ENCODE measurements around the gene CCDC73. TPM values are rescaled to one million over a fixed set of nuclear protein-coding genes. Genes with fewer than 3 reads are reported as not detected.
"Not testable (repeated sequence)": the region's sequence is repeated elsewhere in the genome, so short reads cannot be mapped to it uniquely, and the experiment has no call there.

CCDC73 gene
- total RNA-seq, 1 experiment from 2014 or later: 0.04 TPM

DNA sequence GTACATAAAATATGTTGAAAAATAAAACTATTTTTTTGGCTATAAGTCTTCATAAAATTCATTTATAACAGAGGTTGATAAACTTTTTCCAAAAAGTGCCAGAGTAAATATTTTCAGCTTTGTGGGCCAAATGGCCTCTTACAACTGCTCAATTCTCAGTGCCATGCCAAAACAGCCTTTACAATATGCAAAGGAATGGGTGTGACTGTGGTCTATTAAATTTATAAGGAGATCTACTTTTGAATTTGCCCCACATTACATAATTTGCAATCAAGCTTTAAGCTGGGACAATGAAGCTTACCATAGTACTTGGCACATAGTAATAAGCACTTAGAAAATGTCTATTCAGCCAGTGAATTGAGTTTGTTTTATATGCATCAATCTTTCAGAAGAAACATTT, 188.2 kb downstream of the CCDC73 start:
- Histone ChIP-seq H3K27me3 (ENCODE audit: low read length) (no peaks in the 10 kb centered on the region), H3K27ac (ENCODE audit: low read length) (no peak overlapping the region), H3K79me2 (ENCODE audit: low read length) (no peaks in the 10 kb centered on the region), H3K4me1 (ENCODE audit: insufficient read depth, low read length) (no peaks in the 10 kb centered on the region), H2AFZ (ENCODE audit: low read length) (no peak overlapping the region), H4K20me1 (ENCODE audit: low read length) (0 out of 2 replicates have a peak, but pooled peaks cover 2% of the 10 kb centered on the region), H3K9ac (ENCODE audit: low read length) (no peak overlapping the region), H3K36me3 (ENCODE audit: low read depth, low read length) (peaks cover 47% of the 10 kb centered on the region), H3K9me2 (replicated peaks; ENCODE audit: low read length) (no peaks in the 10 kb centered on the region), H3K4me2 (ENCODE audit: low read length) (no peak overlapping the region), H3K4me3 (ENCODE audit: low read length) (no peak overlapping the region), H3F3A (ENCODE audit: low read length, unreplicated experiment) (peaks cover 5% of the 10 kb centered on the region), H3K9me3 (ENCODE audit: low read length) (0 out of 2 replicates have a peak, but pooled peaks cover 4% of the 10 kb centered on the region)
- no TSS peak for BruUV-seq (replicated peaks)
- ATAC-seq (no peak), DNase-seq (no peak)
- ChIA-PET POLR2A (ENCODE audit: unreplicated experiment) (no interaction called here), CTCF (no interaction called here)
- TF ChIP-seq EZH2 (IDR thresholded peaks at IDR 0.05; ENCODE audit: low read length, unreplicated experiment): no peak
- TF ChIP-seq, protein P1, sequence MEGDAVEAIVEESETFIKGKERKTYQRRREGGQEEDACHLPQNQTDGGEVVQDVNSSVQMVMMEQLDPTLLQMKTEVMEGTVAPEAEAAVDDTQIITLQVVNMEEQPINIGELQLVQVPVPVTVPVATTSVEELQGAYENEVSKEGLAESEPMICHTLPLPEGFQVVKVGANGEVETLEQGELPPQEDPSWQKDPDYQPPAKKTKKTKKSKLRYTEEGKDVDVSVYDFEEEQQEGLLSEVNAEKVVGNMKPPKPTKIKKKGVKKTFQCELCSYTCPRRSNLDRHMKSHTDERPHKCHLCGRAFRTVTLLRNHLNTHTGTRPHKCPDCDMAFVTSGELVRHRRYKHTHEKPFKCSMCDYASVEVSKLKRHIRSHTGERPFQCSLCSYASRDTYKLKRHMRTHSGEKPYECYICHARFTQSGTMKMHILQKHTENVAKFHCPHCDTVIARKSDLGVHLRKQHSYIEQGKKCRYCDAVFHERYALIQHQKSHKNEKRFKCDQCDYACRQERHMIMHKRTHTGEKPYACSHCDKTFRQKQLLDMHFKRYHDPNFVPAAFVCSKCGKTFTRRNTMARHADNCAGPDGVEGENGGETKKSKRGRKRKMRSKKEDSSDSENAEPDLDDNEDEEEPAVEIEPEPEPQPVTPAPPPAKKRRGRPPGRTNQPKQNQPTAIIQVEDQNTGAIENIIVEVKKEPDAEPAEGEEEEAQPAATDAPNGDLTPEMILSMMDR (conservative IDR thresholded peaks at IDR 0.05; ENCODE audit: low read depth, low read length): no peak
- TF ChIP-seq EZH2phosphoT487 (IDR thresholded peaks at IDR 0.05; ENCODE audit: borderline replicate concordance, low read length): no peak
- intact Hi-C loops (cut with micrococcal nuclease): no loop called here

DNA sequence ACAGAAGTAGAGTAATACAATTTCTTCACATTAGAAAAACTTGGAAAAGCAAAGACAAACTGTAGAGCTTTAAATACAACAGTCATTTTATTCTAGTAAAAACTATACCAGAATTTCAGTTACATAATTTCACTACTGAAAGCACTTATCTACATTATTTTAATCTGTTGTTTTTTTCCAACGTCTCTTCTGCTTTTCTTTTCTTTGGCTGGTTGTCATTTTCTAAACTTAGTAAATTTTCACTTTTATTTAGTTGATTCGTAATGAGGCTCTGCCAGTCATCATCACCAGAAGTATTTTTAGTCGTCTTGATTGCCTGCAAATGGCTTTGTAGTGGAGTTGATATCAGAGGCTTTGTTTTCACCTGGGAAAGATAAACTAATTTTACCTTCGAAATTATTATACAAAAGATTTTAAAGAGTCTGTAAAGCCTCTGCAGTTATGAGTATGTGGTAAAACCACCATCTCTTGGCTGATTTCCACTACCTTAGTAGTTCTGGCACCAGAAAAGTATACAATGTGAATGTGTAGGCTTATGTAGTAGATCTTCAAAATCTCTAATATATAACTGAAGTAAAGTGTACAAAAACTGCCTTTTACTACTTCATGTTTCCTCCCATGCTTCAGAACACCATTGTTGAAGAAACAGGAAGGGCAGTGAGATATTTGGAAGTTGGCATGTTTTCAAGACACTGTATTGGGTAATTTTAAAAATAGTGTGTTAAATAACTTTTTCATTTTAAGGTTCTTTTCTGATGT, 191.6 kb downstream of the CCDC73 start:
- peak; percentile 46; the same call in 1 of the 2 replicates for ATAC-seq
- Histone ChIP-seq H4K20me1 (ENCODE audit: low read length) (0 out of 2 replicates have a peak, but pooled peaks cover 2% of the 10 kb centered on the region), H3K27ac (ENCODE audit: low read length) (no peak overlapping the region), H3K4me3 (ENCODE audit: low read length) (no peak overlapping the region), H3K9me3 (ENCODE audit: low read length) (0 out of 2 replicates have a peak, but pooled peaks cover 4% of the 10 kb centered on the region), H3F3A (ENCODE audit: low read length, unreplicated experiment) (peaks cover 5% of the 10 kb centered on the region), H3K36me3 (ENCODE audit: low read depth, low read length) (peaks cover 71% of the 10 kb centered on the region), H3K9ac (ENCODE audit: low read length) (no peak overlapping the region), H3K4me1 (ENCODE audit: insufficient read depth, low read length) (no peaks in the 10 kb centered on the region), H3K4me2 (ENCODE audit: low read length) (no peak overlapping the region), H3K9me2 (replicated peaks; ENCODE audit: low read length) (no peaks in the 10 kb centered on the region), H2AFZ (ENCODE audit: low read length) (no peak overlapping the region), H3K27me3 (ENCODE audit: low read length) (no peaks in the 10 kb centered on the region), H3K79me2 (ENCODE audit: low read length) (peaks cover 2% of the 10 kb centered on the region; the same call in 1 of the 2 replicates)
- POLR2A ChIA-PET (ENCODE audit: unreplicated experiment): no interaction called here
- DNase-seq: peak; percentile 21
- intact Hi-C loops (cut with micrococcal nuclease): loop anchor here (5.0 kb wide), 1 partner anchor 189 kb away; the partner anchor contains the start of gene CCDC73
- TF ChIP-seq EZH2 (IDR thresholded peaks at IDR 0.05; ENCODE audit: low read length, unreplicated experiment) (no peak), EZH2phosphoT487 (IDR thresholded peaks at IDR 0.05; ENCODE audit: borderline replicate concordance, low read length) (no peak)
- TF ChIP-seq, protein P1 (conservative IDR thresholded peaks at IDR 0.05; ENCODE audit: low read depth, low read length): no peak
- CTCF ChIA-PET: no interaction called here
- no TSS peak for BruUV-seq (replicated peaks)

DNA sequence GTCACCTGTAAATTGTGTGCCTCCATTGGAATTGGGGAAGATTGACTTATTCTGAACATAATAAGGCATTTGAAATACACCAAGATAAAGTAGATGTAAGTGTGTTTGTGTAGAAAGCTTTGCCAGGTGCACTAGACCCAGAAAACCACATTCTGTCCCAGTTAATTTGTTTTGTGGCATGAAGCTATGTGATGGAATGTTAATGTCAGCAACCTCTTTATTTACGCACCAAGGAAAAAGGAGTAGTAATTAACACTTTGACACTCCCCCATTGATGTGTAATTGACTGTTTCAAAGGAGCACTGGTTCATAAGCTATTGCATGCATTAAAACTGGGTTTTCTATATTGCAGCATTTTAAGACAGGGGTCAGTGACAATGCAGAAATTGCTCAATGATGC, 196.5 kb downstream of the CCDC73 start:
- H3K9me2 ChIP-seq (replicated peaks; ENCODE audit: low read length): no peaks in the 10 kb centered on the region
- ChIA-PET POLR2A (ENCODE audit: unreplicated experiment) (no interaction called here), CTCF (no interaction called here)
- H3K79me2 ChIP-seq (ENCODE audit: low read length): peaks cover 14% of the 10 kb centered on the region; the same call in 1 of the 2 replicates
- TF ChIP-seq EZH2 (IDR thresholded peaks at IDR 0.05; ENCODE audit: low read length, unreplicated experiment) (no peak), EZH2phosphoT487 (IDR thresholded peaks at IDR 0.05; ENCODE audit: borderline replicate concordance, low read length) (no peak)
- TF ChIP-seq, protein P1 (conservative IDR thresholded peaks at IDR 0.05; ENCODE audit: low read depth, low read length): no peak
- H3K9ac ChIP-seq (ENCODE audit: low read length): no peak overlapping the region
- intact Hi-C loops (cut with micrococcal nuclease): no loop called here
- H3K4me1 ChIP-seq (ENCODE audit: insufficient read depth, low read length): no peaks in the 10 kb centered on the region
- ATAC-seq (no peak), DNase-seq (no peak)
- H2AFZ ChIP-seq (ENCODE audit: low read length): no peak overlapping the region
- no peak overlapping the region for H3K4me2 ChIP-seq (ENCODE audit: low read length)
- 0 out of 2 replicates have a peak, but pooled peaks cover 7% of the 10 kb centered on the region for H4K20me1 ChIP-seq (ENCODE audit: low read length)
- H3K4me3 ChIP-seq (ENCODE audit: low read length): no peak overlapping the region
- no peak overlapping the region for H3K27ac ChIP-seq (ENCODE audit: low read length)
- H3K27me3 ChIP-seq (ENCODE audit: low read length): no peaks in the 10 kb centered on the region
- H3K36me3 ChIP-seq (ENCODE audit: low read depth, low read length): peaks cover 76% of the 10 kb centered on the region
- peaks cover 4% of the 10 kb centered on the region for H3F3A ChIP-seq (ENCODE audit: low read length, unreplicated experiment)
- no peaks in the 10 kb centered on the region for H3K9me3 ChIP-seq (ENCODE audit: low read length)
- no TSS peak for BruUV-seq (replicated peaks)

DNA sequence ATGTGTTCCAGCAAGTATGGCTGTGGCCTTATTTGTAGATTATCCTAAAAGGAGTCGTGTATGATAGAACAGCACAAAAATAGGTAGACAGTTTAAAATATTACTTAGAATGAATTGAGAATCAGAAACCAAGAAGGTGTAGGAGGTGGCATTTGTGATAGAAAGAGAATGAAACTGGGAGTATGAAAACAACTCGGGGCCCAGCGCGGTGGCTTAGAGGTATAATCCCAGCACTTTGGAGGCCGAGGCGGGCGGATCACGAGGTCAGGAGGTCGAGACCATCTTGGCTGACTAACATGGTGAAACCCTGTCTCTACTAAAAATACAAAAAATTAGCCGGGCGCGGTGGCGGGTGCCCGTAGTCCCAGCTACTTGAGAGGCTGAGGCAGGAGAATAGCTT, 198.3 kb downstream of the CCDC73 start:
- H3F3A ChIP-seq (ENCODE audit: low read length, unreplicated experiment); H3K4me3 ChIP-seq (ENCODE audit: low read length); DNase-seq; POLR2A ChIA-PET (ENCODE audit: unreplicated experiment); H3K27ac ChIP-seq (ENCODE audit: low read length); H3K4me2 ChIP-seq (ENCODE audit: low read length); BruUV-seq (replicated peaks); H4K20me1 ChIP-seq (ENCODE audit: low read length); H3K4me1 ChIP-seq (ENCODE audit: insufficient read depth, low read length); intact Hi-C loops (cut with micrococcal nuclease); H3K27me3 ChIP-seq (ENCODE audit: low read length); H3K9me3 ChIP-seq (ENCODE audit: low read length); ATAC-seq; H3K9ac ChIP-seq (ENCODE audit: low read length); CTCF ChIA-PET; H2AFZ ChIP-seq (ENCODE audit: low read length); H3K9me2 ChIP-seq (replicated peaks; ENCODE audit: low read length): not testable (repeated sequence)
- peaks cover 76% of the 10 kb centered on the region for H3K36me3 ChIP-seq (ENCODE audit: low read depth, low read length)
- H3K79me2 ChIP-seq (ENCODE audit: low read length): peaks cover 27% of the 10 kb centered on the region
